Fibroblast of the aortic adventitia (primary cell): ENCODE measurements around the gene ARMC2. TPM values are rescaled to one million over a fixed set of nuclear protein-coding genes. Genes with fewer than 3 reads are reported as not detected.
A peak's percentile ranks its signal among the peaks of the same experiment; 100 is the strongest.

Experiments used
- DNase-seq: peaks from one replicate; pipeline ENCODE4 v3.0.0-alpha.2; 2010; ENCODE audit warnings: low read depth
- H3K4me3 ChIP-seq: 2 replicates; pipeline ENCODE4 v1.5.1; 2011; ENCODE audit warnings: low read depth, mild to moderate bottlenecking, control low read depth, low read length, moderate library complexity
- total RNA-seq: library from RNA; depleted of rRNA; stranded (reverse); fragments of >200 nt; gene quantifications from 2 replicates; pipeline ENCODE4 v1.2.3, GENCODE V29; 2012; ENCODE audit warnings: low replicate concordance
- TF ChIP-seq, protein P1 (sequence below): IDR thresholded peaks from 2 replicates; pipeline ENCODE4 v1.5.1; 2011; ENCODE audit warnings: mild to moderate bottlenecking, low read length, control low read depth, inconsistent platforms; ENCODE audit not compliant: insufficient read depth

ARMC2 gene
- total RNA-seq, 1 donor, result 2.5 TPM

- peak; percentile 72 for DNase-seq
- no peak overlapping the region for H3K4me3 ChIP-seq
- TF ChIP-seq, protein P1, sequence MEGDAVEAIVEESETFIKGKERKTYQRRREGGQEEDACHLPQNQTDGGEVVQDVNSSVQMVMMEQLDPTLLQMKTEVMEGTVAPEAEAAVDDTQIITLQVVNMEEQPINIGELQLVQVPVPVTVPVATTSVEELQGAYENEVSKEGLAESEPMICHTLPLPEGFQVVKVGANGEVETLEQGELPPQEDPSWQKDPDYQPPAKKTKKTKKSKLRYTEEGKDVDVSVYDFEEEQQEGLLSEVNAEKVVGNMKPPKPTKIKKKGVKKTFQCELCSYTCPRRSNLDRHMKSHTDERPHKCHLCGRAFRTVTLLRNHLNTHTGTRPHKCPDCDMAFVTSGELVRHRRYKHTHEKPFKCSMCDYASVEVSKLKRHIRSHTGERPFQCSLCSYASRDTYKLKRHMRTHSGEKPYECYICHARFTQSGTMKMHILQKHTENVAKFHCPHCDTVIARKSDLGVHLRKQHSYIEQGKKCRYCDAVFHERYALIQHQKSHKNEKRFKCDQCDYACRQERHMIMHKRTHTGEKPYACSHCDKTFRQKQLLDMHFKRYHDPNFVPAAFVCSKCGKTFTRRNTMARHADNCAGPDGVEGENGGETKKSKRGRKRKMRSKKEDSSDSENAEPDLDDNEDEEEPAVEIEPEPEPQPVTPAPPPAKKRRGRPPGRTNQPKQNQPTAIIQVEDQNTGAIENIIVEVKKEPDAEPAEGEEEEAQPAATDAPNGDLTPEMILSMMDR, result no peak
These were observed 154.0 kb downstream of the ARMC2 start for GRCh38 chr6:109002051-109002697.

DNA sequence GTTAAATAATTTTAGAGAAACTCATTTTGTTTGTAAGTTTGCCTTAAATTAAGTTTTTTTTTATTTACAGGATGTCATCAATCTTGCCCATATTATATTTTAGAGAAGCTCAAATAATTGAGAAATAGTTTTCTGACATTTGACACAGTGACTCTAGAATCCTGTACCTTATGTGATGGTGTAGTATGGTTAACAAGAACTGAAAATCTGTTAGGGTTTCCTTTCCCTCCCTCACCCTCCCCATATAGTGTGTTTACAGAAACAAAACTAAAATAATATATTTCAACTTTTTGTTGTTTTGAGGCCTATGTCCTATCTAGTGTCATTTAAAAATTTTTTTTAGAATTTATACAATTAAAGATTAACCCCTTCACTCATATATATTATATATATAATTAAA is 154.7 kb downstream of the ARMC2 start:
- TF ChIP-seq, protein P1, result no peak
- no peak overlapping the region for H3K4me3 ChIP-seq
- no peak for DNase-seq

DNA sequence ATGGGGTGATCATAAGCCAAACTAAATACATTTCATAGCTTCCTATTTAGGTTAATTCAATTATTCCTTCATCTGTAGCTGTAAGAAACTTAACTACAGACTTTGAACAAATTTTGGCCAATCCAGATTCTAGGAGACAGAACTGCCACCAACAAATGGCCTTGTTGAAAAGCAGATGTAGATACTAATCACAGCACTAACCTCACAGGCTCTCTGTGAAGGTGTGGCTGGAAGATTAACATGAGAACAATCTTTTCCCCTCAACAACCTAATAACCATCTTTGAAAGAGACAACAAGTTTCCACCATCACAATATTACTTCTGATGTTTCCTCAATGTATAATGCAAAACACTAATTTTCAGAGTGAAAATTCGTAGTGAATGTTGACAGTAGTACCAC is 158.6 kb downstream of the ARMC2 start:
- DNase-seq, result no peak
- no peak overlapping the region for H3K4me3 ChIP-seq
- TF ChIP-seq, protein P1, result no peak

- TF ChIP-seq, protein P1, result no peak
- H3K4me3 ChIP-seq, result peak overlapping the region; percentile 81
- no peak for DNase-seq
These were observed 159.3 kb downstream of the ARMC2 start for GRCh38 chr6:109007521-109007920.

DNA sequence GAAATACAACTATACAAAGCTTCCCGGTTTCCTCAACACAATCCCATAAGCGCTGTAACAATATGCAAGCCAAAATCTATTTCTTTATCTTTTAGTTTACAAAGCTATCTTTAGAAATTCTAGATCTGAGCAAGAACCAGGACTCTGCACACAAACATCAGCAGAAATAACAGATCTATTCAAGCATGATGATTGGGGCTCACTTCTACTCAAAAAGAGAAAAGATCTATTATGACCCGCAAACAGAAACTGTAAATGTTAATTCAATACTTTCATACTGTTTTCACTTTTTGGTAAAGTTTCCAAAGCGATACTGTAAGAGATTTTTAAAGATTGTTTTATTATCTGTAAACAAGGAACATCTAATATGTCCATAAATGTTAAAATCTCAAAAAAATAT is 159.8 kb downstream of the ARMC2 start:
- TF ChIP-seq, protein P1, result no peak
- H3K4me3 ChIP-seq, result peak overlapping the region; percentile 81
- DNase-seq, result peak; percentile 19

GRCh38 chr6:109008537-109009235 is 160.5 kb downstream of the ARMC2 start:
- TF ChIP-seq, protein P1, result no peak
- peak overlapping the region; percentile 81 for H3K4me3 ChIP-seq
- DNase-seq, result peak; percentile 63
